HL-60 (cell line): Measurements from ENCODE around the gene FBXW7.

Experiments
- CTCF ChIP-seq: IDR thresholded peaks from one replicate; pipeline ENCODE4 v1.5.1; 2011; ENCODE audit warnings: low read length, control low read depth, inconsistent platforms; ENCODE audit not compliant: insufficient read depth
- GABPA ChIP-seq: IDR thresholded peaks from 2 replicates; pipeline ENCODE4 v1.6.1; 2012; ENCODE audit warnings: low read depth
- POLR2AphosphoS5 ChIP-seq: IDR thresholded peaks from 2 replicates; pipeline ENCODE4 v1.6.1; 2012; ENCODE audit warnings: low read depth
- SPI1 ChIP-seq: IDR thresholded peaks from 2 replicates; pipeline ENCODE4 v1.6.1; 2012; ENCODE audit warnings: low read depth, mild to moderate bottlenecking, borderline replicate concordance
- TF ChIP-seq, protein P1 (sequence below): IDR thresholded peaks from 2 replicates; pipeline ENCODE4 v1.6.1; 2012; ENCODE audit warnings: low read depth; ENCODE audit not compliant: insufficient replicate concordance

DNA sequence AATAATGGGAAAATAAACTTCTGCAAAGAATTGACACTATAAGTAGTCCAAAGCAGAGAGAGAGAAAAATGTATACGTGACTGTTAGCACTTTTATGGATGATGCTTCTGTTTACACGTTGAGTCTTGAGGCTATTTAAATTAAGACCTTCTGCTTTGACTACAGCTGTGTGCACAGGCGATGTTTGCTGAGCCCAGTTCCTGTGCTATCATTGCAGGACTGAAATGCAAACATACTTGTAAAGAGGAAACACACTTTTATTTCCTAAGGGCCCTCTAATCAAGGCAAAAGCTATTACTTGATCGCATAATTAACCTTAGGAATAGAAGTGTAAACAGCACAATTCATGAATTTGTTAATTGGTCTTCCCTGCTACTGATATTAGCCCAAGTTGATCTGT is 226.9 kb downstream of the FBXW7 start:
- TF ChIP-seq CTCF (no peak), GABPA (no peak), POLR2AphosphoS5 (no peak), SPI1 (no peak)
- TF ChIP-seq, protein P1, sequence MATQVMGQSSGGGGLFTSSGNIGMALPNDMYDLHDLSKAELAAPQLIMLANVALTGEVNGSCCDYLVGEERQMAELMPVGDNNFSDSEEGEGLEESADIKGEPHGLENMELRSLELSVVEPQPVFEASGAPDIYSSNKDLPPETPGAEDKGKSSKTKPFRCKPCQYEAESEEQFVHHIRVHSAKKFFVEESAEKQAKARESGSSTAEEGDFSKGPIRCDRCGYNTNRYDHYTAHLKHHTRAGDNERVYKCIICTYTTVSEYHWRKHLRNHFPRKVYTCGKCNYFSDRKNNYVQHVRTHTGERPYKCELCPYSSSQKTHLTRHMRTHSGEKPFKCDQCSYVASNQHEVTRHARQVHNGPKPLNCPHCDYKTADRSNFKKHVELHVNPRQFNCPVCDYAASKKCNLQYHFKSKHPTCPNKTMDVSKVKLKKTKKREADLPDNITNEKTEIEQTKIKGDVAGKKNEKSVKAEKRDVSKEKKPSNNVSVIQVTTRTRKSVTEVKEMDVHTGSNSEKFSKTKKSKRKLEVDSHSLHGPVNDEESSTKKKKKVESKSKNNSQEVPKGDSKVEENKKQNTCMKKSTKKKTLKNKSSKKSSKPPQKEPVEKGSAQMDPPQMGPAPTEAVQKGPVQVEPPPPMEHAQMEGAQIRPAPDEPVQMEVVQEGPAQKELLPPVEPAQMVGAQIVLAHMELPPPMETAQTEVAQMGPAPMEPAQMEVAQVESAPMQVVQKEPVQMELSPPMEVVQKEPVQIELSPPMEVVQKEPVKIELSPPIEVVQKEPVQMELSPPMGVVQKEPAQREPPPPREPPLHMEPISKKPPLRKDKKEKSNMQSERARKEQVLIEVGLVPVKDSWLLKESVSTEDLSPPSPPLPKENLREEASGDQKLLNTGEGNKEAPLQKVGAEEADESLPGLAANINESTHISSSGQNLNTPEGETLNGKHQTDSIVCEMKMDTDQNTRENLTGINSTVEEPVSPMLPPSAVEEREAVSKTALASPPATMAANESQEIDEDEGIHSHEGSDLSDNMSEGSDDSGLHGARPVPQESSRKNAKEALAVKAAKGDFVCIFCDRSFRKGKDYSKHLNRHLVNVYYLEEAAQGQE, result no peak
